Ishikawa (cell line): ENCODE data around the gene NUB1.

Source experiments
- CEBPB ChIP-seq: IDR thresholded peaks from 2 replicates; pipeline ENCODE4 v1.6.1; 2012
- CREB1 ChIP-seq: IDR thresholded peaks from 2 replicates; pipeline ENCODE4 v1.6.1; 2012; ENCODE audit warnings: low read depth
- EGR1 ChIP-seq: IDR thresholded peaks from 2 replicates; pipeline ENCODE4 v1.6.1; 2012
- EP300 ChIP-seq: IDR thresholded peaks from 2 replicates; pipeline ENCODE4 v1.6.1; 2012; ENCODE audit warnings: borderline replicate concordance
- FOXM1 ChIP-seq: IDR thresholded peaks from 2 replicates; pipeline ENCODE4 v1.6.1; 2012; ENCODE audit warnings: low read depth, borderline replicate concordance
- MAX ChIP-seq: IDR thresholded peaks from 2 replicates; pipeline ENCODE4 v1.6.1; 2012
- NFIC ChIP-seq: IDR thresholded peaks from 2 replicates; pipeline ENCODE4 v1.6.1; 2012
- RAD21 ChIP-seq: IDR thresholded peaks from 2 replicates; pipeline ENCODE4 v1.6.1; 2012; ENCODE audit warnings: low read depth
- REST ChIP-seq: IDR thresholded peaks from 2 replicates; pipeline ENCODE4 v1.6.1; 2012; ENCODE audit warnings: low read depth, mild to moderate bottlenecking
- TAF1 ChIP-seq: IDR thresholded peaks from 2 replicates; pipeline ENCODE4 v1.6.1; 2012; ENCODE audit warnings: low read depth, mild to moderate bottlenecking
- TCF12 ChIP-seq: IDR thresholded peaks from 2 replicates; pipeline ENCODE4 v1.6.1; 2012; ENCODE audit warnings: low read depth
- TEAD4 ChIP-seq: IDR thresholded peaks from 2 replicates; pipeline ENCODE4 v1.6.1; 2012
- USF1 ChIP-seq: IDR thresholded peaks from 2 replicates; pipeline ENCODE4 v1.6.1; 2012
- YY1 ChIP-seq: IDR thresholded peaks from 2 replicates; pipeline ENCODE4 v1.6.1; 2012; ENCODE audit warnings: low read depth
- ZBTB7A ChIP-seq: IDR thresholded peaks from 2 replicates; pipeline ENCODE4 v1.6.1; 2012; ENCODE audit warnings: low read depth

Gene NUB1

GRCh38 chr7:151381098-151381347 lies 39.4 kb downstream of the NUB1 start:
- TF ChIP-seq RAD21 (no peak), ZBTB7A (no peak), TCF12 (no peak), CEBPB (no peak)

GRCh38 chr7:151381348-151382078 lies 39.9 kb downstream of the NUB1 start:
- TF ChIP-seq ZBTB7A (no peak), NFIC (no peak)

- TF ChIP-seq REST, result no peak
- no peak for TF ChIP-seq CREB1
- no peak for TF ChIP-seq MAX
- TF ChIP-seq TCF12, result no peak
- no peak for TF ChIP-seq EGR1
- no peak for TF ChIP-seq NFIC
- TF ChIP-seq CEBPB, result no peak
- TF ChIP-seq RAD21, result no peak
- no peak for TF ChIP-seq USF1
- no peak for TF ChIP-seq YY1
- no peak for TF ChIP-seq TAF1
- no peak for TF ChIP-seq ZBTB7A
- TF ChIP-seq EP300, result no peak
- TF ChIP-seq FOXM1, result no peak
- TF ChIP-seq TEAD4, result no peak
Measured at GRCh38 chr7:151382079-151382885, 40.7 kb downstream of the NUB1 start.

GRCh38 chr7:151383638-151384351 lies 42.2 kb downstream of the NUB1 start:
- TF ChIP-seq EP300, result no peak
- no peak for TF ChIP-seq REST
- TF ChIP-seq YY1, result no peak
- no peak for TF ChIP-seq CREB1
- no peak for TF ChIP-seq TEAD4
- no peak for TF ChIP-seq USF1
- no peak for TF ChIP-seq MAX
- TF ChIP-seq TAF1, result no peak
- TF ChIP-seq CEBPB, result no peak
- no peak for TF ChIP-seq NFIC
- no peak for TF ChIP-seq RAD21
- TF ChIP-seq EGR1, result no peak
- TF ChIP-seq ZBTB7A, result no peak
- no peak for TF ChIP-seq FOXM1

GRCh38 chr7:151384352-151384697 lies 42.7 kb downstream of the NUB1 start:
- TF ChIP-seq NFIC, result no peak
